NCI-H1436 treated with DMSO at 0.1 percent for 48 hours (cell line): ENCODE measurements around the gene IL20RB.

Experiments
- DNase-seq: peaks from one replicate; lab custom pipeline; 2025; lab: John Stamatoyannopoulos, UW

Gene IL20RB

DNA sequence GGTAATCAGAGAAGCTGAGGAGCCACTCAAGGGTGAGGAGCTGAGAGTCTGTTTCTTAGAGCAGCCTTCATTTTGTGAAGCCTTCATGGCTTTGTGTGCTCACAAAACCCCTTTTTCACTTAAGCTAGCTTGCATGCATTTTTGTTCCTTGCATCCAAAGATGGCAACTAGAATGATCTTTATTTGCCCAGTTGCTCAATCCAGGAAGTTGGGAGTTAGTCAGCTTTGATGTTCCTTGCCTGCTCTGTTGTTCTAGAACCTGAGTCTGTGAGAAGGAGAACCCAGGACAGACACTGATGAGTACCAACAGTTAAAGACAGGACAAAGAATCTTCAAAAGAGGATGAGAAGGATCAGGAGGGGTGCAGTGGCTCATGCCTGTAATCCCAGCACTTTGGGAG is 81.8 kb downstream of the IL20RB start:
- DNase-seq: no peak

DNA sequence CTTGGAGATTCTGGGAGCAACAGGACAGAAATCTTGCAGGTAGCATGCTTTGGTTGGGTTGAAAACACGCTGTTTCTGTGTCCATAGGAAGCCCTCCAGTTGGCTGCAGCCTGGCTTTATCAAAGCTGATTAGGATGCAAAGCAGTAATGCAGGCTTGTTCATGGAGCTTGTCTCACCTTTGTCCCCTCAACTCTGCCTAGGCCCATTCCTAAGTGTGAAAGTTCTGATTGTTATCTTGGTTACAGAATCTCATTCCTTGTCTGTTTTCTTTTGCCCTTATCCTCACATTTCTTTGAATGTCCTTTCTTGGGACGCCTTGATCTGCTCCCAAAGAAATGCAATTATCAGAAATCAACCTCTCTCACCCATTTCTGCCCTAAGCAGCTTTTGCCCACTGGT is 83.5 kb downstream of the IL20RB start:
- DNase-seq: no peak

DNA sequence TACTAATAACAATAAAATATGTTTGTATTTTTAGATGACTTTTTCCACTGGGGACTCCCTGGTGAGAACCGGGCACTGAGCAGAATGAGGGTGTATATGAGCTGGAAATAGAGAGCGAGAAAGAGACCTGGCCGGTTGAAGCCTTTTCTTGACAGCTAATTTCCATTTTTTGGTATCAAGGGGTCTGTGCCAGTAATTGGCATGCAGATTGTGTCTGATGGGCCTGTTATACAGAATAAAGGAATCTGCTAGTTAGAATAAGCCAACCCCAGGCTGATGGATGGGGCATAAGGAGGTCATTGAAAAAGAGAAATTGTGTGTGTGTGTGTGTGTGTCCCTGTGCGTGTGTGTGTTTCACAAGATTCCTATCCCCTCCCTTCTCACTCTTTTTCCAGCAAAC is 83.9 kb downstream of the IL20RB start:
- DNase-seq: no peak

DNA sequence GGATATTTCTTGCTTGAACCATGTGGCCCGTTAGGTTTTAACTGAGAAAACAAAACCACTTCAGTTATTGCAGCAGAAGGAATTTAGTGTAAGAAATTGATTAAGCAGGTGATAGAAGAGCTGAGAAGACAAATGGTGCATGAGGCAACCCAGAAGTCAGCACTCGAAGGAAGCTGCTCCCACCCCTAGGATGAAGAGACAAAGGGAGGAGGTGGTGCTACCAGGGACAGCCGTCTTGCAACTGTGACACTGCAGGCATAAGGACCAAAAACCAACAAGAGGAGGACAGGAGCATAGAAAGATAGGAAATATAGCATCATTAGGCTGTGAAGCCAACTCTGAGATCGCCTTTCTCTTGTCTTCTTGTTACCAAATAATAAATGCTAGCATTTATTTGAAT is 89.0 kb downstream of the IL20RB start:
- DNase-seq: no peak

DNA sequence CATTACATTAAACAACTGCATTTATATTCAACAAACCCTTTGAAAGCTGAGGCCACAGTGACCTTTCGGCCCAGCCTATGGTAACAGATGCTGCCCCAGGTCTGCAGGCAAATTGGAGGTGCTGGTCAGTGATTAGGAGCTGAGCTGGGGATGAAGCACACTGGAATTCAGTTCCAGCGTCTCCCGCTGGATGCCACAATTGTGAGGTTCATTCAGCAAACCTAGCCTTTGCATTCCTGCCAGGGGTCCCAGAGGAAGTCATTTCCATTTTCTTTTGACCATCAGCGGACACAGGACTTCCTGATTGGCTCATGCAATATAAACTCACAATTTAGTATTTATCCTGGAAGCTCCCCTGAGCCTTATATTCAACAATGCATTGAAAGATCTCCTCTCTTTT is 89.5 kb downstream of the IL20RB start:
- no peak for DNase-seq

DNA sequence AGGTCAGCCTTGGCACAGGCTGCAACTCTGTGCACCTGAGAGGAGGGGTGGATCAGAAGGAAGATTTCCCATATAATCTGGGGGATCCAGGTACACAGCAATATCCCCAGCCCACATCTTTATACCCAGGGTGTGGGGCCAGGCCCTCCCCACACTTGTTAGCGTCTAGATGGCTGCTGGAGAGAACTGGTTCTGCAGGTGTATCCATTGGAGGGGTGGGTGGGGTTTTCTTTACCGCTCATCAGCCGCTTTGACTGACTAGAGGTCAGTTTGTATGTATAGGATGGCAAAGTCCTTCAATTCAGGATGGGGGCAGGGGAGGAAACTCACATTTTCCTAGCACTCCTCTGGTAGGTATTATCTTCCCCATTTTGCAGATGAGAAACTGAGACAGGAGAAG is 92.5 kb downstream of the IL20RB start:
- DNase-seq: no peak

DNA sequence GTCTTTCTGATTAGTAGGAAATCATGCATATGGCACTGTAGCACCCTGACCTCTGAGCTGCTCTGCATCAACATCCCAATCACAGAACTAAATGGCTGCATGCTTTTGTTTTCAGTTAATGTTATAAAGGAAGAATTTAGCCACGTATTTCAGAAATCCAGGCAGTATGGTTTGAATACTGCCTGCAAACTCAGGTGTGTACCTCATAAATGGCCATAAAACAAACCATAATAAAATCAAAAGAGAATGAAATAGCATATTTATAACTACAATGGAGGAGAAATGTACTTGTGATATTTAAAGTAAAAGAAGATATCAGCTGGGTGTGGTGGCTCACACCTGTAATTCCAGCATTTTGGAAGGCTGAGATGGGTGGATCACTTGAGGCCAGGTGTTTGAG is 94.5 kb downstream of the IL20RB start:
- no peak for DNase-seq
